ENCODE results near the gene VWA3B. TPM values are rescaled to one million over a fixed set of nuclear protein-coding genes. Genes with fewer than 3 reads are reported as not detected.

VWA3B gene
- total and polyA plus RNA-seq, 8 donors: 0.03 to 134 (median 2.2) TPM; not detected in 2

- WGBS, 5 donors: 95 to 98% (median 97%) methylated on average over 7 of the region's 7 CpGs
- peaks cover 0 to 8% (median 0%) of the 10 kb centered on the region in 4 donors for H3K4me1 ChIP-seq
- H3K27ac ChIP-seq: no peak overlapping the region
- no peak for DNase-seq
- intact Hi-C loops (cut with DNase I; ENCODE audit: low total_unique reads): no loop called here
- no peaks in the 10 kb centered on the region for H3K36me3 ChIP-seq
- H3K4me3 ChIP-seq: no peak overlapping the region
- H3K9me3 ChIP-seq: no peaks in the 10 kb centered on the region
- H3K27me3 ChIP-seq: no peaks in the 10 kb centered on the region
- TF ChIP-seq, protein P1, sequence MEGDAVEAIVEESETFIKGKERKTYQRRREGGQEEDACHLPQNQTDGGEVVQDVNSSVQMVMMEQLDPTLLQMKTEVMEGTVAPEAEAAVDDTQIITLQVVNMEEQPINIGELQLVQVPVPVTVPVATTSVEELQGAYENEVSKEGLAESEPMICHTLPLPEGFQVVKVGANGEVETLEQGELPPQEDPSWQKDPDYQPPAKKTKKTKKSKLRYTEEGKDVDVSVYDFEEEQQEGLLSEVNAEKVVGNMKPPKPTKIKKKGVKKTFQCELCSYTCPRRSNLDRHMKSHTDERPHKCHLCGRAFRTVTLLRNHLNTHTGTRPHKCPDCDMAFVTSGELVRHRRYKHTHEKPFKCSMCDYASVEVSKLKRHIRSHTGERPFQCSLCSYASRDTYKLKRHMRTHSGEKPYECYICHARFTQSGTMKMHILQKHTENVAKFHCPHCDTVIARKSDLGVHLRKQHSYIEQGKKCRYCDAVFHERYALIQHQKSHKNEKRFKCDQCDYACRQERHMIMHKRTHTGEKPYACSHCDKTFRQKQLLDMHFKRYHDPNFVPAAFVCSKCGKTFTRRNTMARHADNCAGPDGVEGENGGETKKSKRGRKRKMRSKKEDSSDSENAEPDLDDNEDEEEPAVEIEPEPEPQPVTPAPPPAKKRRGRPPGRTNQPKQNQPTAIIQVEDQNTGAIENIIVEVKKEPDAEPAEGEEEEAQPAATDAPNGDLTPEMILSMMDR (IDR thresholded peaks at IDR 0.05): no peak
- TF ChIP-seq POLR2A (IDR thresholded peaks at IDR 0.05) (no peak), POLR2AphosphoS5 (IDR thresholded peaks at IDR 0.05) (no peak), EP300 (IDR thresholded peaks at IDR 0.05) (no peak)
Observed at GRCh38 chr2:98156304-98156703, 69.3 kb downstream of the VWA3B start.

GRCh38 chr2:98157557-98157956 lies 70.6 kb downstream of the VWA3B start:
- no peak overlapping the region for H3K4me3 ChIP-seq
- no peaks in the 10 kb centered on the region for H3K9me3 ChIP-seq
- DNase-seq: peak in 1 of 2 donors; percentile 42
- H3K27ac ChIP-seq: no peak overlapping the region
- intact Hi-C loops (cut with DNase I; ENCODE audit: low total_unique reads): no loop called here
- WGBS, 5 donors: 56 to 74% (median 62%) methylated on average over 8 of the region's 8 CpGs
- no peaks in the 10 kb centered on the region for H3K27me3 ChIP-seq
- TF ChIP-seq POLR2A (IDR thresholded peaks at IDR 0.05): no peak
- no peak for TF ChIP-seq EP300 (IDR thresholded peaks at IDR 0.05)
- TF ChIP-seq, protein P1 (IDR thresholded peaks at IDR 0.05): no peak
- no peak for TF ChIP-seq POLR2AphosphoS5 (IDR thresholded peaks at IDR 0.05)
- peaks cover 0 to 13% (median 4%) of the 10 kb centered on the region in 4 donors for H3K4me1 ChIP-seq
- H3K36me3 ChIP-seq: no peaks in the 10 kb centered on the region

- TF ChIP-seq, protein P1 (IDR thresholded peaks at IDR 0.05): no peak
- TF ChIP-seq POLR2AphosphoS5 (IDR thresholded peaks at IDR 0.05) (no peak), EP300 (IDR thresholded peaks at IDR 0.05) (no peak), POLR2A (IDR thresholded peaks at IDR 0.05) (no peak)
- peak in 1 of 2 donors; percentile 39 for DNase-seq
- WGBS, 5 donors: 65 to 87% (median 84%) methylated on average over 8 of the region's 8 CpGs
- H3K4me3 ChIP-seq: no peak overlapping the region
- H3K4me1 ChIP-seq: peaks cover 0 to 16% (median 6%) of the 10 kb centered on the region in 4 donors
- intact Hi-C loops (cut with DNase I; ENCODE audit: low total_unique reads): no loop called here
- H3K27ac ChIP-seq: no peak overlapping the region
- H3K27me3 ChIP-seq: no peaks in the 10 kb centered on the region
- no peaks in the 10 kb centered on the region for H3K36me3 ChIP-seq
- no peaks in the 10 kb centered on the region for H3K9me3 ChIP-seq
Observed at GRCh38 chr2:98158305-98158704, 71.3 kb downstream of the VWA3B start.

DNA sequence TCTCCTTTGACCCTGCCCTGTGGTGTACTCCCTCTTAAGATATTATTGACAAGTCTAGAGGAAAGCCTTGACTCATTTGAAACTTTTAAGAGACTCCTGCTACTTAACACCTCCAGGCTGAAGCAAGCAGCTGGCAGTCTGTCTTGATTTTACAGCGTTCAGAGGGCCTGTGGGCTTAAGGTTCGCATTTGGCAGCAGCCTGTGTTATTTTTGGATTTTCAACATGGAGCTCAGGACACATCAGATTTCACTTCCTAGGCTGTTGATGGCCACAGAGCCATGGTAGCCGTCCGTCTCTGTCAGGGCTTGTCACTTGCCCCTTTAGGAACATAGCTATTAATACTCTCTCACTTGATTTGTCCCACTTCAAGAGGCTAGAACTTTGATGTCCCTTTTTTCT lies 73.6 kb downstream of the VWA3B start:
- H3K27ac ChIP-seq: no peak overlapping the region
- whole genome bisulfite sequencing, 5 donors: 64 to 85% (median 83%) methylated on average over 4 of the region's 4 CpGs

More for the DNA sequence above, 73.6 kb downstream of the VWA3B start:
- H3K27me3 ChIP-seq: no peaks in the 10 kb centered on the region
- intact Hi-C loops (cut with DNase I; ENCODE audit: low total_unique reads): no loop called here
- TF ChIP-seq EP300 (IDR thresholded peaks at IDR 0.05) (no peak), POLR2AphosphoS5 (IDR thresholded peaks at IDR 0.05) (no peak), POLR2A (IDR thresholded peaks at IDR 0.05) (no peak)
- TF ChIP-seq, protein P1 (IDR thresholded peaks at IDR 0.05): no peak
- H3K4me1 ChIP-seq: peaks cover 0 to 15% (median 6%) of the 10 kb centered on the region in 4 donors
- no peaks in the 10 kb centered on the region for H3K36me3 ChIP-seq
- no peak overlapping the region for H3K4me3 ChIP-seq
- no peak for DNase-seq
- no peaks in the 10 kb centered on the region for H3K9me3 ChIP-seq
